BJ (cell line): Measurements from ENCODE around the gene ZFAND3. TPM values are rescaled to one million over a fixed set of nuclear protein-coding genes. Genes with fewer than 3 reads are reported as not detected.

ENCODE experiments used
- CTCF ChIA-PET: fragments of 350-600 bp; formaldehyde crosslinking; extraction: SDS; loops from one replicate; lab custom pipeline; 2021; ENCODE audit warnings: antibody characterized with exemption, inconsistent platforms; lab: Yijun Ruan, JAX
- POLR2A ChIA-PET: fragments of 300-600 bp; sonication (Branson Sonifier 250); formaldehyde crosslinking; extraction: SDS; loops from one replicate; lab custom pipeline; 2021; ENCODE audit warnings: antibody characterized with exemption; lab: Charles Lee
- DNase-seq: peaks from one replicate; pipeline ENCODE4 v3.0.0-alpha.2; 2011; ENCODE audit warnings: low read depth
- H3K27me3 ChIP-seq: 2 replicates; pipeline ENCODE4 v1.6.0; 2011; ENCODE audit warnings: low read length; ENCODE audit not compliant: control insufficient read depth, insufficient read depth
- H3K36me3 ChIP-seq: 2 replicates; pipeline ENCODE4 v1.5.1; 2011; ENCODE audit warnings: low read length; ENCODE audit not compliant: control insufficient read depth, insufficient read depth
- H3K4me3 ChIP-seq: 2 replicates; pipeline ENCODE4 v1.5.1; 2011; ENCODE audit warnings: low read depth, mild to moderate bottlenecking, control low read depth, low read length
- CTCF ChIP-seq: IDR thresholded peaks from 2 replicates; pipeline ENCODE4 v1.5.1; 2011; ENCODE audit warnings: low read depth, mild to moderate bottlenecking, control low read depth, inconsistent platforms, low read length, moderate library complexity; ENCODE audit not compliant: insufficient read depth
- polyA plus RNA-seq: library from polyadenylated mRNA; depleted of rRNA; stranded (reverse); fragments of >200 nt; gene quantifications from 2 replicates; pipeline ENCODE4 v1.2.3, GENCODE V29; 2011

ZFAND3 gene
- polyA plus RNA-seq, 1 experiment = 15.5 TPM

GRCh38 chr6:37788259-37788658 lies 31.3 kb upstream of the ZFAND3 start:
- H3K36me3 ChIP-seq = no peaks in the 10 kb centered on the region
- no peak for DNase-seq
- CTCF ChIA-PET = interaction anchor here (1.0 to 1.1 kb wide), 3 partner anchors 18 to 706 kb away, joined by 3 to 4 read pairs (median 3); no protein-coding TSS in a partner anchor
- H3K4me3 ChIP-seq = no peak overlapping the region
- H3K27me3 ChIP-seq = no peaks in the 10 kb centered on the region
- no peak for TF ChIP-seq CTCF
- POLR2A ChIA-PET = interaction anchor here (0.6 kb wide), 1 partner anchor 464 kb away, joined by 6 read pairs; no protein-coding TSS in a partner anchor

GRCh38 chr6:37791156-37791919 lies 28.2 kb upstream of the ZFAND3 start:
- Histone ChIP-seq H3K4me3 (no peak overlapping the region), H3K36me3 (no peaks in the 10 kb centered on the region), H3K27me3 (no peaks in the 10 kb centered on the region)
- POLR2A ChIA-PET = interaction anchor here (1.0 kb wide), 2 partner anchors 8 to 27 kb away, joined by 8 to 15 read pairs; no protein-coding TSS in a partner anchor
- CTCF ChIA-PET = interaction anchor here (0.6 to 1.8 kb wide), 13 partner anchors 9 to 703 kb away, joined by 3 to 7 read pairs (median 3); no protein-coding TSS in a partner anchor
- peak; percentile 98 for TF ChIP-seq CTCF
- peak; percentile 83 for DNase-seq

- H3K27me3 ChIP-seq = no peaks in the 10 kb centered on the region
- POLR2A ChIA-PET = no interaction called here
- DNase-seq = no peak
- TF ChIP-seq CTCF = no peak
- no peaks in the 10 kb centered on the region for H3K36me3 ChIP-seq
- CTCF ChIA-PET = interaction anchor here (0.6 to 0.7 kb wide), 2 partner anchors 101 to 136 kb away, joined by 3 read pairs; no protein-coding TSS in a partner anchor
- no peak overlapping the region for H3K4me3 ChIP-seq
These were observed 27.0 kb upstream of the ZFAND3 start for GRCh38 chr6:37792457-37793033.

GRCh38 chr6:37793067-37793466 lies 26.5 kb upstream of the ZFAND3 start:
- no peak overlapping the region for H3K4me3 ChIP-seq
- no peaks in the 10 kb centered on the region for H3K27me3 ChIP-seq
- POLR2A ChIA-PET = no interaction called here
- CTCF ChIA-PET = interaction anchor here (0.6 to 0.7 kb wide), 3 partner anchors 101 to 796 kb away, joined by 3 read pairs; no protein-coding TSS in a partner anchor
- H3K36me3 ChIP-seq = no peaks in the 10 kb centered on the region
- DNase-seq = no peak
- no peak for TF ChIP-seq CTCF

GRCh38 chr6:37794825-37795224 lies 24.7 kb upstream of the ZFAND3 start:
- no peak for TF ChIP-seq CTCF
- Histone ChIP-seq H3K27me3 (peaks cover 2% of the 10 kb centered on the region), H3K36me3 (no peaks in the 10 kb centered on the region), H3K4me3 (no peak overlapping the region)
- ChIA-PET POLR2A (interaction anchor here (0.7 kb wide), 1 partner anchor 24 kb away, joined by 5 read pairs; no protein-coding TSS in a partner anchor), CTCF (interaction anchor here (1.3 kb wide), 1 partner anchor 64 kb away, joined by 4 read pairs; no protein-coding TSS in a partner anchor)
- no peak for DNase-seq
